GM23248 (cell line): ENCODE results near the gene VPS39.

ENCODE experiments used
- EZH2 ChIP-seq: fragments of 200-600 bp; sonication (generic); IDR thresholded peaks from 2 replicates; pipeline ENCODE4 v1.6.1; 2018; ENCODE audit warnings: antibody characterized with exemption, mild to moderate bottlenecking; ENCODE audit not compliant: insufficient read depth, poor library complexity, severe bottlenecking
- EZH2phosphoT487 ChIP-seq: fragments of 200-600 bp; sonication (generic); IDR thresholded peaks from 2 replicates; pipeline ENCODE4 v1.6.1; 2018; ENCODE audit warnings: antibody characterized with exemption, moderate library complexity, mild to moderate bottlenecking, low read depth; ENCODE audit not compliant: insufficient read depth

- no peak for TF ChIP-seq EZH2
- TF ChIP-seq EZH2phosphoT487 = no peak
These were observed 31.6 kb upstream of the VPS39 start for GRCh38 chr15:42239528-42240182.
